Posterior vena cava (tissue), 2 donors: Measurements from ENCODE around the gene TIGD1. TPM values are rescaled to one million over a fixed set of nuclear protein-coding genes. Genes with fewer than 3 reads are reported as not detected.
A peak's percentile ranks its signal among the peaks of the same experiment; 100 is the strongest.
"Not testable (repeated sequence)": the region's sequence is repeated elsewhere in the genome, so short reads cannot be mapped to it uniquely, and the experiment has no call there.

Source experiments
- DNase-seq: peaks from one replicate; pipeline ENCODE4 v3.0.0-alpha.2; 2020; ENCODE audit warnings: low spot score
- intact Hi-C, 2 donors: fragments of 100-400 bp; cut with DNase I; formaldehyde crosslinking; loops; one replicate each; pipeline versions ENCODE4 v1.14.1 to v1.14.2; 2022 to 2023
- total RNA-seq, 2 donors: library from RNA; stranded (reverse); fragmentation: NEBNext Ultra II Directional; extraction: Animal tissue kit (Norgen Biotek cat#: 25700); gene quantifications; one replicate each; pipeline ENCODE4 v1.2.1, GENCODE V29; 2021
- donor health status: DM: yes; HTN: yes; CAD: no.
- donor health status: DM: yes; HTN: yes; CAD: no.

The TIGD1 gene
- total RNA-seq, 2 donors from 2014 or later = 2.2 to 3.0 TPM

GRCh38 chr2:232542715-232543467 lies 7.5 kb downstream of the TIGD1 start:
- DNase-seq = peak; percentile 62
- intact Hi-C loops = no loop called here

- intact Hi-C loops = no loop called here
- peak; percentile 58 for DNase-seq
Observed at GRCh38 chr2:232541961-232542714, 8.2 kb downstream of the TIGD1 start.

- intact Hi-C loops = no loop called here
- DNase-seq = peak; percentile 72
Observed at GRCh38 chr2:232541195-232541960, 9.0 kb downstream of the TIGD1 start.

GRCh38 chr2:232540441-232541041 lies 9.8 kb downstream of the TIGD1 start:
- DNase-seq = peak; percentile 73
- intact Hi-C loops = no loop called here

- intact Hi-C loops = loop anchor here in 1 of 2 donors (5.0 kb wide), 1 partner anchor 1918 kb away; no protein-coding TSS in a partner anchor
- peak; percentile 73 for DNase-seq
Observed at GRCh38 chr2:232539298-232540231, 10.8 kb downstream of the TIGD1 start, which contains the start of gene CHRNG. Gene CHRNG (plus strand): TSS chr2:232539692. CDS start chr2:232539748, 56 bp downstream.

- peak; percentile 46 for DNase-seq
- intact Hi-C loops = loop anchor here in 1 of 2 donors (5.0 kb wide), 1 partner anchor 1919 kb away; no protein-coding TSS in a partner anchor
Observed at GRCh38 chr2:232538671-232539070, 11.7 kb downstream of the TIGD1 start.

GRCh38 chr2:232537499-232537898 lies 12.9 kb downstream of the TIGD1 start:
- intact Hi-C loops = loop anchor here in 1 of 2 donors (5.0 kb wide), 1 partner anchor 1920 kb away; no protein-coding TSS in a partner anchor
- peak; percentile 47 for DNase-seq

GRCh38 chr2:232537079-232537478 lies 13.3 kb downstream of the TIGD1 start:
- intact Hi-C loops = loop anchor here in 1 of 2 donors (5.0 kb wide), 1 partner anchor 1920 kb away; no protein-coding TSS in a partner anchor
- DNase-seq = peak; percentile 79

- DNase-seq = peak; percentile 60
- intact Hi-C loops = loop anchor here in 1 of 2 donors (5.0 kb wide), 1 partner anchor 1921 kb away; no protein-coding TSS in a partner anchor
Observed at GRCh38 chr2:232535761-232536530, 14.4 kb downstream of the TIGD1 start.

- peak; percentile 67 for DNase-seq
- intact Hi-C loops = loop anchor here in 1 of 2 donors (5.0 kb wide), 1 partner anchor 1922 kb away; no protein-coding TSS in a partner anchor
Observed at GRCh38 chr2:232534940-232535651, 15.3 kb downstream of the TIGD1 start.

- peak; percentile 72 for DNase-seq
Observed at GRCh38 chr2:232533944-232534710, 16.2 kb downstream of the TIGD1 start.

GRCh38 chr2:232532821-232533220 lies 17.5 kb downstream of the TIGD1 start:
- intact Hi-C loops, DNase-seq: not testable (repeated sequence)

More at GRCh38 chr2:232533944-232534710, 16.2 kb downstream of the TIGD1 start:
- intact Hi-C loops = no loop called here

GRCh38 chr2:232532419-232532818 lies 17.9 kb downstream of the TIGD1 start:
- peak; percentile 48 for DNase-seq
- intact Hi-C loops = no loop called here

GRCh38 chr2:232530626-232531260 lies 19.6 kb downstream of the TIGD1 start:
- intact Hi-C loops = no loop called here
- peak; percentile 52 for DNase-seq
